ELF-1 (cell line): Measurements from ENCODE around the gene ZFPM1.
"Not testable (repeated sequence)": the region's sequence is repeated elsewhere in the genome, so short reads cannot be mapped to it uniquely, and the experiment has no call there.

Source experiments
- DNase-seq: peaks from one replicate; pipeline ENCODE4 v3.0.0-alpha.2; 2016; ENCODE audit warnings: low read depth, low spot score

ZFPM1 gene

DNA sequence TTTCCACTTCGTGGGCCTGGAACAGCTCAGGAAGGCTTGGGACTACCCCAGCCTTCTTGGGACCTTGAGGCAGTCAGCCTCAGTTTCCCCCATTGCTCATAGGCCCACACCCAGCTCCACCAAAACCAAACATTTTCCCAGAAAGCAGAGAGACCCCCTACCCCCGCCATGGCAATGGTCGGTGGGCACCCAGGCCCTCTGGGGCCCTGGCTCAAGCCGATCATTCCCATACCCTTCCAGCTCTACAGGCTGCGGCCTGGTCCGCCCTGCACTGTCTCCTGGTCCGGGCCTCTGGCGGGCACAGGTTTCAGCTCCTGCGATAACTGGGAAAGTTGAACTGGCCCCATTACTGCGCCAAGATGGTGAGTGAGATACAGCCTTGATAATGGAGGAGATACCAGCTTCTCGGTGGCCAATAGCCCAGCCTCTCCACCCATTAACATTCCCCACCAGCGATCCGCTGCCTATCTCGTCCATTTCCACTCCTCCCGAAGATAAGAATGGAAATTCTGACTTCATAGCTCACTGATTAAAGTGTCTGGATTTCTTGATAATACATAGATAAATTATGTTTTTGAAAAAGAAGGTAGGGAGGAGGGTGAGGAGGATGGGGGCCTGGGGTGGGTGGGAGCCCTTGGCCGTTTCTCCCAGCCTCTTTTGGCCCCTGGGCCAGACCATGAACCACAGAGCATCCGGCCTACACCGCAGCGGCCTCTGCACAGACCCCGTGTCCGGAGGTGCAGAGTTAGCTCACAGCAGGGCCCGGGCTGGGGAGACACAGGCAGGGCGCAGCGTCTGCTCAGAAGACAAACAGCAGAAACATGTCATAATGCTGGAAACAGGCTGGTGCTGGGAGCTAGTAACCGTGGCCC is 11.6 kb downstream of the ZFPM1 start:
- no peak for DNase-seq

DNA sequence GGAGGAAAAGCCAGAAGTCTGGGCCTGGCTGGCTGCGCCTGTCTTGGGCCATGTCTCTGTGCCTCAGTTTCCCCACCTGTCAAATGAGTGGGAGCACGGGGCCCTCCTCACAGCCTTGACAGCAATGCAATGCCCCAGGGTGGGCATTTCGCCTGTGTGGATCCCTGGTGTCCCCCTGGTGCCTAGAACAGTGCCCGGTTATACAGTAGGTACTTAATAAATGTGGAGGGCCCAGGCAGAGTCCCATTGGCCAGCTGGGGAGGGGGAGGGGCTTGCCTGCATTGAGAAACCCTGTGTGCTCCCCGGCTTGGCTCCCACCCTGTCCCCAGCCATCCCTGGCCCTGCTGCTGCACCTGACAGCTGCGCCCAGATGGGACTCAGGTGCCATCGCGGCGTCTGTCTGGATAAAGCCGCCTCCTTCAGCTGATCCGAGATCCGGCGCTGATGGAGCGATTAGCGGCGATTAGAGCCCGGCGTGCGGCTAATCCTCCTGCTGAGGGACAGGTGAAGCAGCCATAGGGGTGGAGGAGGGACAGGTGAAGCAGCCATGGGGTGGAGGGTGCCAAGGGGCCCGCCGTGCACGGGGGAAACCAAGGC is 12.4 kb downstream of the ZFPM1 start:
- DNase-seq, result no peak

DNA sequence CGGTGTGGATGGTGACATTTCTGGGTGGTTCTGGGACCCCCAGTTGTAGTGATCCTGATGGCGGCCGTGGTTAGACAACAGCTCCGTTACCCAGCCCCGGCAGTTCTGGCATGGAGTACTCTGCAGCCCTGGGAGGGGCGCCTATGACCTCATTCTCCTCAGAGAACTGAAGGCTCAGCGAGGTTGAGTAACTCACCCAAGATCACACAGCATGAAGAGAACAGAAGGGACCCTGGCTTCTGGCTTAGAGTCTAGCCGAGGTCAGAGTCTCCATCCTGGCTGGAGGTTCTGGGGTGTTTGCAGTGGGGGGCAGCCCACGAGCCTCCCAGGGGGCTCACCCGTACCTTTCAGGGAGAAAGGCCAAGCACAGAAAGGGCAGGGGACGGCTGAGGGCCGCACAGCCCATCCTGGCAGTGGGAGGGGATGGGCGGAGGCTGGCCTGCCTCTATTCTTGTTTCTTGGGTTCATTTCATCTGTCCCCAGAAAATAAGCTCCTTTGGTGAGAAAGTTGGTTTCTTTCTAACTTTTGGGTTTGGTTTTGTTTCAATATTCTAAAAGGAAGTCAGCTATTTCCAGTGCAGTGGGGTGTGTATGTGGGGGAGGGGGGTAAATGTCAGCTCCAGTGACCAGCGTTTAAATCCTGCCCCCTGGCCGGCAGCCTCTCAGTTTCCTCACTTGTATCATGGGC is 13.2 kb downstream of the ZFPM1 start:
- no peak for DNase-seq

DNA sequence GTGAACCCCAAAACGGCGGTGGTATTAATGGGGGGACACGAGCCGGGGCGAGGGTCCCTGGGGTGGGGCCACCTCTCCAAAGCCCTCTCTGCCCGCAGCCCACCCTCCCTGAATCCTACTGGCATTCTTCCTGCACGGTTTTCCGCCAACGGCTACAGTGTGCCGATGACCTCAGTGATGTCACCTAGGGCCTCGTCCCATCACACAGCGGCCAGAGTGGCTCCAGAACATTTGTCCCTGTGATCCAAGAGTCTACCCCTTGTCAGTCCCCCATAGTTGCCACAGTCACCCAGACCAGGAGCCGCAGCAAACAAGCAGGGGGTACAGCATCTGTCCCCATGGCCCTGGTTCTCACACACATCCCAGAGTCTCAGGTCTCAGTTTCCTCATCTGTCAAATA is 13.9 kb downstream of the ZFPM1 start:
- DNase-seq, result no peak

DNA sequence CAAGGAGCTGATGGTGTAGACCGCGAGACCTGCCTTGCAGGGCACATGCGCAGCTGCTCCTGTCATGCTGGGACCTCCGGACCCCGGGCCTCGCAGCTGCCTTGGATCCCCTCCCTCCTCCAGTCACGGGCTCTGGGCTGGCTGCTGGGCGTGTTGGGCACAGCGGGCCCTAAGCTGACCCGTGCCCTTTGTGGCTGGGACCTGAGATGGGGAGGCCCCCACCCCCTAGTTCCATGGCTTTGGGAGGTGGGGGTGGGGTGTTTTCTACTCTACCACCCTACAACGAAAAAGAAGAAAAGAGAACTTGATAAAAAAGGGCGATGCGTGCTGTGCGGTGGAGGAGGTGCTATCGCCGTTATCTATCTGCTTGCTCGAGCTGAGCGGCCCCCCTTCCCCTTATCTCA is 14.5 kb downstream of the ZFPM1 start:
- DNase-seq, result no peak

DNA sequence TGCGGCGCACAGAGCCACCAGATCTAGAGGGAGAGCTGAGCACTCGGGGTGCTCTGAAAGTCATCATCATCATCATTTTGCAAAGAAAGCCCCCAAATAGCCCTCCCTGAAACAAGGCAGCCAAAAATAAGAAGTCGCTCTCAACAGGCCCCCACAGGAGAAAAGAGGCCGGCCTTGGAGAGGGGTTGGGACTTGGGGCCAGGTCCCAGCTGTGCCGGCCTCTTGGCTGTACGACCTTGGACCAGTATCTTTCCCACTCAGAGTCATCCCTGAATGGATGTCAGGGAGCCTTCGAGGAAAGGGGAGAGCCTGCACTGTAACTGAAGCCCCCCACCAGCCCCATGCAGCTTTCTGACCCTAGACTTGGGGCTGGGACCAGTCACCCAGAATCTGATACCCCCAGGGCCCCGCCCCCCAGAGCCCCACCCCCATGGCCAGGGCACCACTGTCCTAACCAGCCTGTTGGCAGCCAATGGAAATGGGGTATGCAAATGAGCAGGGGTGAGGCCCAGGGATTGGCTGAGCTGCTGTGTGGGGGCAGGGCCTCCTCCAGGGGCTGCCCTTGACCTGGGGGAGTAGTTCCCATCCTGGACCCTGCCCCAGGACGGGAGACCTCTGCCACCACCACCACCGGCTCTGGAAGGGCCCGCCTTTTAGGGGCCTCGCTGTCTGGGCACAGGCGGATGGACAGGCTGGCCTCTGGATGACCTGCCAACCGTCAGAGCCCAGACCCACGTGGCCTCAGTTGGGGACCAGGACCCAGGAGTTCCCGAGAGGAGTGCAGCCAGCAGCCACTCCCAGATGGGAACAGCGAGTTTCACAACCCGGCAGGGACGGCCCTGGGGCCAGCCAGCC is 15.4 kb downstream of the ZFPM1 start:
- peak; percentile 81 for DNase-seq

DNA sequence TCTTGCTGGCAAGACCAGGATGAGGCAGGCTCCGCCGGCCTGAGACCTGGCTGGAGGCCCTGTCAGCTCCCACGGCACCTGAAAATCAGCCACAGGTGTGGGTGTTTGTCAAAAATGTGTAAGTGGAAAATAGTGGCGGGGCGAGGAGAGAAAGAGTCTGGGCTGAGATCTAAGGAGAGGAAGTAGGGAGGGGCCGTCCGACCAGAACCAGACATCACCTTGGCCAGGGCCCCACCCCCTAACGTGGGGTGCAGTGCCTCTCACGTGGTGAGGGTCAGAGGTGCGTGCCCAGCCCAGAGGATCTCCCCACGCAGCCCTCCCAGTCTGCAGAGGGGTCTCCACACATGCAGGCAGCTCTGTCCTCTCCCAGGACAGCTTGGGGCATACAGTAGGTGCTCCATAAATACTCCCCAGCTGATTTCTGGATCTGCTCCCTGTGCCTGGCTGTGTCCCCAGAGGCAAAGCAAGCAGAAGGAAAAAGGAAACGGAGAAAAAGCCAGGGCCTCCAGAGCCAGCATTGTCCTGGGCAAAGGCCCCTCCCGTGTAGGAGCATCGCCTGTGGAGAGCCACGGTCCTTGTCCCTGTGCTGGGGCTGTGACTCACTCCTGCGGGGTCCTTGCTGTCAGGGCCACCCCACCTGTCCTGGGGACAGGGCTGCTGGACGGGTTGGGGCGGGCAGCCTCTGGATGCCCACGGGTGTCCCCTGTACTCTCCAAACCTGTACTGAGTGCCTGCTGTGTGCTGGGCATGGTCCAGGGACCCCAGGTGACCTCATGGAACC is 16.7 kb downstream of the ZFPM1 start:
- no peak for DNase-seq

DNA sequence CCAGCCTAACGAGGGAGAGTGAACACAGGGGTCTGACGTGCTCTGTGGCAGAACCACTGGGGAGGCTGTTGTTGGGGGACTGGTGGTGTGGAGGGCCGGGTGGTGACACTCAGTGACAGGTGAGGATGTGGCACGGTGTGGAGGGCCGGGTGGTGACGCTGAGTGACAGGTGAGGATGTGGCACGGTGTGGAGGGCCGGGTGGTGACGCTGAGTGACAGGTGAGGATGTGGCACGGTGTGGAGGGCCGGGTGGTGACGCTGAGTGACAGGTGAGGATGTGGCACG is 17.3 kb downstream of the ZFPM1 start:
- not testable (repeated sequence) for DNase-seq

DNA sequence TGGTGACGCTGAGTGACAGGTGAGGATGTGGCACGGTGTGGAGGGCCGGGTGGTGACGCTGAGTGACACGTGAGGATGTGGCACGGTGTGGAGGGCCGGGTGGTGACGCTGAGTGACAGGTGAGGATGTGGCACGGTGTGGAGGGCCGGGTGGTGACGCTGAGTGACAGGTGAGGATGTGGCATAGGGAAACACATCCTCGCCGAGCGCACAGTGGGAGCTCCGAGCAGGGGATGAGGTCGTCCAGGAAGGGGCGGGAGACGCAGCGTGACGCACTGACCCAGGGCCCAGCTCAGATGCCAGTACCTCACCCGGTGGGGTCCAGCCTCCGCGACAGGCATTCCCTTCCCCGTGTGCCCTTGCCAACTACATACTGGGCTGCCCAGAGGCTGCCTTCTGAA is 17.6 kb downstream of the ZFPM1 start:
- not testable (repeated sequence) for DNase-seq

DNA sequence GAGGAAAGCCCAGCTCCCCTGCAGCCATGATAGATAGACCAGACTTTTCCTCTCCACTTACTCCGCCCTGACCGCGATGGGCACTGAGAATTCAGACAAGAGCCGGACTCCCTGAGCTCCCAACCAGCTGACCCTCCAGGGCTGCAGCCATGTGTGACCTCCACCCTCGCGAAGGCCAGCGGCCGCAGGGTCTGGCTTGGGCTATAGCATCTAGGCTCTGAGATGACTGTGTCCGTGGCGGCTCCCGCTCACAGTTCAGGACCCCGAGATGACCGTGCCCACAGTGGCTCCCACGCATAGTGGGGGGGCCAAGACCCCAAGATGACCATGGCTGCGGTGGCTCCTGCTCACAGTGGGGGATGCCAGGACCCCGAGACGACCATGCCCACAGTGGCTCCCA is 18.0 kb downstream of the ZFPM1 start:
- DNase-seq, result no peak

DNA sequence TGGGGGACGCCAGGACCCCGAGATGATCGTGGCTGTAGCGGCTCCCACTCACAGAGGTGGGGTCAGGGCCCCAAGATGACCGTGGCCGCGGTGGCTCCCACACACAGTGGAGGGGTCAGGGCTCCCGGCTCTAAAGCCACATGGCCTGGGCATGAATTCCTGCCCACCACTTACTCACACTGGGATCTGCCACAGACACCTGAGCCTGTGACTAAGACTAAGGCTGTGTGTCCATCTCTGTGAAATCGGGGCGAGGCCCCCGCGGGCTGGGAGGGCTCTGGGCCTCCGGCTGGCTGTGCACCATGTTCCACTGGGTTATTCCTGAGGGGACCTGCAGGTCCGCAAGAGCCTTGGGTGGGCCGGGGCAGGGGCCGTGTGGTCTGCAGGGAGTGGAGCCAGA is 18.5 kb downstream of the ZFPM1 start:
- no peak for DNase-seq

DNA sequence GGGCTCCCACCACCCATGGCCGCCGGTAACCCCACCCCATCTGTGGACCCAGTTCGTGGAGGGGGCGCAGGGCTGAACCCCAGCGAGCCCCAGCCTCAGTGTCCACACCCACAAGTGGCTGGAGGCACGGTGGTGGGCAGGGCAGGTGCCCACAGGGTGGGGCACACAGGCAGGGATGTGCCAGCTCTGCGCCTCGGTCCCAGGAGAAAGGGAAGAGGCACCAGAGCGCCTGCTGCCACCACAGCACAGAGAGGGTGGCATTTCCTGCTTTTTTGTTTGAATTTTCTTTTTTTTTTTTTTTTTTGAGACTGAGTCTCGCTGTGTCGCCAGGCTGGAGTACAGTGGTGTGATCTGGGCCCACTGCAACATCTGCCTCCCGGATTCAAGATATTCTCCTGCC is 19.0 kb downstream of the ZFPM1 start:
- no peak for DNase-seq

DNA sequence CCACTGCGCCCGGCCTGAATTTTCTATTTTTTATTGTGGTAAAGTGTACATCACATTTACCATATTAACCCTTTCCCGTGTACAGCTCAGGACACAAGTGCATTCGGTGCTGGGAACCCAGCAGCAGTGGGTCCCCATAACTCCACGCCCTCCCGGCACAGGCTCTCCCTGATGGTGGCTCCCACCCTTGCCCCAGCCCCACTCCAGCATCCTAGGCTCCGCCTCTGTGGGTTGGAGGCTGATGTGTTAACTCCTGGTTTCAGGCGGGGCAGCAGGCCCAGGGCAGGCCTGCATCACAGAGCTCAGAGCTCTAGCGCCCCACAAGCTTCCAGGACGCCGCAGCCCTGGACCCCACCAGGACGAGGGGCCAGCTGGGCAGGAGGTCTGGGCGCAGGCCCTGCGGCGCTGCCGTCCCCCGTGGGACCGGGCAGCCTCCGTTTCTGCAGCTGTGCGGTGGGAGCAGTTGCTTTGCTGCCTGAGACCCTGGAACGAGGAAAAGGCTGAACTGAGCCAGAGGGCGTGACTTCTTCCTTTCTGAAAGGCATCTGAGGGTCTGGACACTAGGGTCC is 19.6 kb downstream of the ZFPM1 start:
- no peak for DNase-seq

DNA sequence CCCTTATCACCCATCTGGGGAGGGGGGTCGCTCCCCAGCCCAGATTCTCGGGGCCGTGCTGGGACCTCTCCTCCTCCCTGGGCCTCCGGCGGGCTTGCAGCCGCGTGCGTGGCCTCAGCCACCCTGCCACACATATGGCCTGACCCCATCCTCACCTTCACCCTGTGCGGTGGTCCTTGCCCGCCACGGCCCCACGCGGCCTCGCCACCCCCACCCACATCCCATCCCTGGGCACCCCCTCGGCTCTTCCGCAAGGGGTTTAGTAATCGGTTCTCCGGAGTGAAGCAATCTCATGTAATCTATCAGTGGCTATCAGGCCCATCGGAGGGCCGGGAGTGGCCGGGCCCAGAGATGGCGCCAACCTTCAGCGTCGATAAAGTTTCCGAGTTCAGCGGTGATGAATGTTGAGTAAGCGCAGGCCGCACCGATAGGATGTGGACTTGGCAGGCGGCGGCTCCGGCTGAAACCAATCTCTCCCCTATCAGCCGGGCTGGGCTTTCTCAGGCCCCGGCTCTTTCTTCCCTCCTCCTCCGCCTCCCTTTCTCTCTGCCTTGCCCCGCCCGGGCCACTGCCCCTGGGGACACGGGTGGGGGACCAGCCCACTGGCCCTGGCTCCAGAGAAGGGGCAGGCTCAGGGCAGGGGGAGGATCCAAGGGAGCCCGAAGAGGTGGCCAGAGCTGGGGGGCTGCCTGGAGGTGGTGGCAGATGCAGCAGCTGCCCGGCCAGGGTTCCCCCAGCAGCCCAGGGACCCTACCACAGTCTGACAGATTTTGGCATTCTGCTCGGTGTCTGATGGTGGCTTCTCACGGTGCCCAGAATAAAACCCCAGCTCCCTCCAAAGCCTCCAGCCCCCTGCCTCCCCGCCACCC is 20.8 kb downstream of the ZFPM1 start:
- no peak for DNase-seq

DNA sequence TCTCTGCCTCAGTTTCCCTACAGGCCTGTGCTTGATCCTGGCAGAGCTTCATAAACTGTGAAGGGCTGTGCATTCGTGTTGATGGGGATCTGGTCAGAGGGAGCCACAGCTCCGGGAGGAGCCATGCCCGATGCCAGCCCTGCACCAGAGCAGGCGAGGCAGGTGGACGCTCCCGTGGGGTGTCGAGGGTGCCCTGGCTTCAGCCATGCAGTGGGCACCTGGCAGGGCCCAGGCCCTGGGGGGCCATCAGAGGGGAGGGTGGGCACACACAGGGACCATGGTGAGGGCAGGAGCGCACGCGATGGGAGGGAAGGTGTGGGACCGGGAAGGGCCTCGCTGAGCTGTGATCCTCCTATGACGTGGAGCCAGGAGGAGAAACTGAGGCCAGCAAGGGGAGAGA is 22.0 kb downstream of the ZFPM1 start:
- no peak for DNase-seq

DNA sequence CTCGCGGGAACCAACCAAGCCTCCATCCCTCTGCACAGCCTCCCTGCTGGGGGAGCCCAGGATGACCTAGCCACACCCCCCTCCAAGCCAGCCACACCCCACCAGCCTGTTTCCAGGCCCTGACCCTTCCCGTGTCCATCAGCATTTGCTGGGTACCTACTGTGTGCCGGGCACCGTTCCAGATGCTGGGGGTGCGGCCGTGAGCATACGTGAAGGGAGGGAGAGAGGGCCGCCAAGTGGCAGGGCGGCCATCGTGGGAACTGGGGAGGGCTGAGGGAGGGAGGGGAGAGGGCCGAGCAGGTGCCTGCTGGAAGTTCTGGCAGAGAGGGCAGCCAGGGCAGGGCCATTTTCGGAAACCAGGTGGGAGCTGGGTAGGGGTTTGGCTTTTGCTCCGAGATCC is 23.1 kb downstream of the ZFPM1 start:
- DNase-seq, result no peak

DNA sequence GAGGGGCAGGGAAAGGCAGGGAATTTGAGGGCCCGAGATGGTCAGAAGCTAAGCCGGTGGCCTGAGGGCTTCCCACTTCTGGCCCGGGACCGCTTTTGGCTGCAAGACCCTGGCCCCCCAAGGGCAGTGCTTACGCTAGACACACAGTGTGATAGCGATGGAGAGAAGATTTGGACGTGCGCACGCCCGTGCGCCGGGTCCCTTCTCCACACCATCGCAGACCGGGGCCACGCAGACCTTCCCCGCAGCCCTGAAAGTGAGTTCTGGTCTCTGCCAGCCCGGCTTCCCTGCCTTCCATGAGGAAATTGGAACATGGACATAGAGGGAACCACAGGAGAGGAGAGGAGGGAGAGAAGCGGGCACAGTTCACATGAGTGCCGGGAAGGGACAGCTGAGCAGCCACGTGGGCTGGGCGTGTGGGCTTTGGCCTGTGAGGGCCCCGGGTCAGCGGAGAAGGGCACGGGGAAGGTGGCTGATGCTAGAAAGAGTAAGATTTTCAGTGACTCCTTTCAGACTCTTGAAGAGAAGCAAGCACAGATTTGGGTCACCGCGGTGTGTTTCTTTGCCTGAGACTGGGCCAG is 23.8 kb downstream of the ZFPM1 start:
- no peak for DNase-seq

DNA sequence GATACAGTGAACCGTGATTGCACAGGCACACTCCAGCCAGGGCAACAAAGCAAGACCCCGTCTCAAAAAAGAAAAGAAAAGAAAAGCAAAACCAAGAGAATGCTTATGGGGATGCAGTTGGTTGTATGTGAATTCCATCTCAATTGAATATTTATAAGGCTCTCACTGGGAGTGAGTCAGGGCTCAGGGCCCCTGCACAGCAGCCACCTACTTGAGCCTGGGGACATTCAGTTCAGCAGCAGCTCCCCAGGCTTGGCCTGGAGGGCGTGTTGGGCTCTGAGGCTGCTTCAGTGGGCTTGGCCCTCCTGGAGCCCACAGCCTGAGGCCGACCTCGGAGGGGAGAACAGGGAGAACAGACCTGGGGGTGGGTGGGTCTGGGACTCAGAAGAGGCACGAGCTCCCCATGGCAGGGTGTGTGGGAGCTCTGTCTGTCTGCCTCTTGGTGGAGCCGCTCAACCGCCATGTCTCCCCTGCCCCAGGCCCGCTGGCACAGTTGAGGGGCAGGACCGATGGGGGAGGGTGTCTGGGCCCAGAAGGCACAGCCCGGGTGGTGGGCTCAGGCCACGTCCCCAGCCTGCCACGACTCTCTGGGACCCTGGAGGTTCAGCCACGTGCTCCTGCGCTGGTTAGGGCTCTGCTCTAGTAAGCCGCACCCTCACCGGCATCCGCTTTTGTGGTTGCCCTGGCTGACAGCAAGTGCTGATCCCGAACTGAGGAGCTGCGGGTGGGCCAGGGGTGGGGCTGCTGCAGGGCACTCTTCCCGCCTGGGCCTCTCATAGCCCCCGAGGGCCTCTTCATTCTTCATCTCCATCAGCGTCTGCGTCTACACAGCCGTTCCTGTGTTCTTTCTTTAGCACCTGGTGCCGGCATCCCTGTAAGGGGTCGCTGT is 24.8 kb downstream of the ZFPM1 start:
- peak; percentile 58 for DNase-seq
